Measurements from ENCODE around the gene HCLS1. TPM values are rescaled to one million over a fixed set of nuclear protein-coding genes. Genes with fewer than 3 reads are reported as not detected.
"Not testable (repeated sequence)": the region's sequence is repeated elsewhere in the genome, so short reads cannot be mapped to it uniquely, and the experiment has no call there.

The HCLS1 gene
- polyA plus RNA-seq, 1 donor (not counting 4 experiments of a cell fraction or from before 2014, with no cell fraction given) = 0.10 TPM

DNA sequence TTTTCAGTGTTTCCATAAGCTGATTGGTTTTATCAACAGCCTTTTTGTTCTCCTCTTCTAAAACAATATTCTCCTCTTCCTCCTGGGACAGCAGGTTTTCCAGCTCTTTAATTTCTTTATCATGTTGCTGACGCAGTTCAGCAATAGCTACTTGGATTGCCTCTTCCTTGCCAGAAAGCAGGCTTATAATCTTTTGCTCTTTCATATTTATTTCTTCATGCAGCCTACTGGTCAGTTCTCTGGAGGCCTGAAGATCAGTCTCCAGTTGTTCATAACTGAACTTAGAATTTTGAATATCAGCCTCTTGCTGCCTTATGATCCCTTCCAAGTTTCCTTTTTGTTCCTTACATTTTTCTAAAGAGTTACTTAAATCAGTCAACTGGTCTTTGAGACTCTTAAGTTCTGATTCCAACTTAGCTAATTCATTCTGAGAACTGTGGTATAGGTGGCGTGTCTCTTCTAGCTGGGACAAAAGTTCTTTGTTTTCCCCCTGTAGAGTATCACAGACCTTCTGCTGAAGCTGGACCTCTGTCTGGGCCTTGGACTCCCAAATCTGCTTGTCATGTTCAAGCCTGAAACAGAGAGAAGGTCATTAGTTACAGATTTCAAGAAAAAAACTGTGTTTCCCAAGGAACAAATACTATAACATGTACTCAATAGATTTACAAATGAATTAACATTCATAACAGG is 31.5 kb upstream of the HCLS1 start:
- TF ChIP-seq EZH2 (IDR thresholded peaks at IDR 0.05; ENCODE audit: low read length) = no peak
- TF ChIP-seq, protein P1, sequence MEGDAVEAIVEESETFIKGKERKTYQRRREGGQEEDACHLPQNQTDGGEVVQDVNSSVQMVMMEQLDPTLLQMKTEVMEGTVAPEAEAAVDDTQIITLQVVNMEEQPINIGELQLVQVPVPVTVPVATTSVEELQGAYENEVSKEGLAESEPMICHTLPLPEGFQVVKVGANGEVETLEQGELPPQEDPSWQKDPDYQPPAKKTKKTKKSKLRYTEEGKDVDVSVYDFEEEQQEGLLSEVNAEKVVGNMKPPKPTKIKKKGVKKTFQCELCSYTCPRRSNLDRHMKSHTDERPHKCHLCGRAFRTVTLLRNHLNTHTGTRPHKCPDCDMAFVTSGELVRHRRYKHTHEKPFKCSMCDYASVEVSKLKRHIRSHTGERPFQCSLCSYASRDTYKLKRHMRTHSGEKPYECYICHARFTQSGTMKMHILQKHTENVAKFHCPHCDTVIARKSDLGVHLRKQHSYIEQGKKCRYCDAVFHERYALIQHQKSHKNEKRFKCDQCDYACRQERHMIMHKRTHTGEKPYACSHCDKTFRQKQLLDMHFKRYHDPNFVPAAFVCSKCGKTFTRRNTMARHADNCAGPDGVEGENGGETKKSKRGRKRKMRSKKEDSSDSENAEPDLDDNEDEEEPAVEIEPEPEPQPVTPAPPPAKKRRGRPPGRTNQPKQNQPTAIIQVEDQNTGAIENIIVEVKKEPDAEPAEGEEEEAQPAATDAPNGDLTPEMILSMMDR (optimal IDR thresholded peaks at IDR 0.05 in 1 of 3, IDR thresholded peaks at IDR 0.05 in 1 of 3, conservative IDR thresholded peaks at IDR 0.05 in 1 of 3; ENCODE audit: extremely low read depth in 1 of 3, insufficient read depth in 2 of 3, low read length in 3 of 3) = no peak
- H3K36me3 ChIP-seq (ENCODE audit: control insufficient read depth in 2 of 2, extremely low read depth in 1 of 2, insufficient read depth in 2 of 2, low read length in 2 of 2) = peaks cover 8 to 27% of the 10 kb centered on the region in 2 experiments
- FAIRE-seq (no peak), DNase-seq (ENCODE audit: low read depth, low spot score) (no peak)
- H3K27ac ChIP-seq (ENCODE audit: control insufficient read depth, insufficient read depth, low read length) = no peak overlapping the region
- H3K9me1 ChIP-seq (ENCODE audit: control insufficient read depth, extremely low read depth, insufficient read depth, low read length) = no peaks in the 10 kb centered on the region
- H3K9me3 ChIP-seq (ENCODE audit: control insufficient read depth, low read depth, low read length) = no peaks in the 10 kb centered on the region
- no peaks in the 10 kb centered on the region for H3K79me2 ChIP-seq (ENCODE audit: control insufficient read depth, insufficient read depth, low read length)
- no peak overlapping the region for H3K9ac ChIP-seq (ENCODE audit: control insufficient read depth, extremely low read depth, insufficient read depth, low read length)
- dilution Hi-C loops (cut with MboI; ENCODE audit: extremely low pct_ligation_motif_present, low sequenced_read_pairs) = no loop called here
- no peak overlapping the region for H3K4me2 ChIP-seq (ENCODE audit: control insufficient read depth, extremely low read depth, insufficient read depth, low read depth, low read length)
- no peak overlapping the region for H2AFZ ChIP-seq (ENCODE audit: control insufficient read depth, low read length)
- H3K27me3 ChIP-seq (ENCODE audit: control insufficient read depth, extremely low read depth, insufficient read depth, low read length) = no peaks in the 10 kb centered on the region
- H4K20me1 ChIP-seq (ENCODE audit: control insufficient read depth, extremely low read depth, insufficient read depth, low read length) = no peaks in the 10 kb centered on the region
- no peaks in the 10 kb centered on the region for H3K4me1 ChIP-seq (ENCODE audit: control insufficient read depth, extremely low read depth, insufficient read depth, low read length)
- no peak overlapping the region for H3K4me3 ChIP-seq (ENCODE audit: control insufficient read depth in 2 of 3, extremely low read depth in 1 of 3, insufficient read depth in 2 of 3, low read depth in 1 of 3, low read length in 3 of 3)

DNA sequence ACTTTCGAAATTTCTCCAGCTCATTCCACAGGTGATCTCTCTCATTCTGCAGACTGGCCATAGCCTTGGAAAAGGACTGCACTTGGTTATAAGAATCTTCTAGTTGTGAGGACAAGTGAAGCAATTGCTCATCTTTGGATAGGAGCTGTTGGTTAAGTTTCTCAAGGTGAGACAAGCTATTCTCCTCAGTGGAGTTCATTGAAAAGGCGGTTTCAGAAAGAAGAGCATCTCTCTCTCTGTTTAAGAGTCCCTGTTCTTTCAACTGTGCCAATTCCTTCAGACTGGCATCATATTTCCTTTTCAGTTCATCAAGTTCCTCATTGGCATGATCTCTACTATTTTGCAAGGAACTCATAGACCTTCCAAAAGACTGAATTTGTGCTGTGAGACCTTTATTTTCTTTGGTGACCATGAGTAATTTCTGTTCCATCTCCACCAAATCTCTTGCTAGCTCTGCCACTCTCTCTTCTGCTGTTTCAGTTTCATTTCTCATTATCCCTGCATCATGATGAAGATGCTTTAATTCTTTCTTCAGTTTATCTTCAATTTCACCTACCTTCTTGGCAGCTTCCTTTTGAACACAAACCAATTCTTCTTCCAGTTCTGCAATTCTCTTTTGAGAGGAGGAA is 30.2 kb upstream of the HCLS1 start:
- TF ChIP-seq EZH2 (IDR thresholded peaks at IDR 0.05; ENCODE audit: low read length) = no peak
- TF ChIP-seq, protein P1 (optimal IDR thresholded peaks at IDR 0.05 in 1 of 3, IDR thresholded peaks at IDR 0.05 in 1 of 3, conservative IDR thresholded peaks at IDR 0.05 in 1 of 3; ENCODE audit: extremely low read depth in 1 of 3, insufficient read depth in 2 of 3, low read length in 3 of 3) = no peak
- H3K9ac ChIP-seq (ENCODE audit: control insufficient read depth, extremely low read depth, insufficient read depth, low read length) = no peak overlapping the region
- DNase-seq (ENCODE audit: low read depth, low spot score) (no peak), FAIRE-seq (no peak)
- H3K4me1 ChIP-seq (ENCODE audit: control insufficient read depth, extremely low read depth, insufficient read depth, low read length) = no peaks in the 10 kb centered on the region
- dilution Hi-C loops (cut with MboI; ENCODE audit: extremely low pct_ligation_motif_present, low sequenced_read_pairs) = no loop called here
- no peaks in the 10 kb centered on the region for H3K9me1 ChIP-seq (ENCODE audit: control insufficient read depth, extremely low read depth, insufficient read depth, low read length)
- H2AFZ ChIP-seq (ENCODE audit: control insufficient read depth, low read length) = no peak overlapping the region
- H3K27me3 ChIP-seq (ENCODE audit: control insufficient read depth, extremely low read depth, insufficient read depth, low read length) = no peaks in the 10 kb centered on the region
- H3K4me3 ChIP-seq (ENCODE audit: control insufficient read depth in 2 of 3, extremely low read depth in 1 of 3, insufficient read depth in 2 of 3, low read depth in 1 of 3, low read length in 3 of 3) = no peak overlapping the region
- no peak overlapping the region for H3K27ac ChIP-seq (ENCODE audit: control insufficient read depth, insufficient read depth, low read length)
- H3K79me2 ChIP-seq (ENCODE audit: control insufficient read depth, insufficient read depth, low read length) = no peaks in the 10 kb centered on the region
- H3K4me2 ChIP-seq (ENCODE audit: control insufficient read depth, extremely low read depth, insufficient read depth, low read depth, low read length) = no peak overlapping the region
- no peaks in the 10 kb centered on the region for H4K20me1 ChIP-seq (ENCODE audit: control insufficient read depth, extremely low read depth, insufficient read depth, low read length)
- H3K36me3 ChIP-seq (ENCODE audit: control insufficient read depth in 2 of 2, extremely low read depth in 1 of 2, insufficient read depth in 2 of 2, low read length in 2 of 2) = peaks cover 8 to 20% of the 10 kb centered on the region in 2 experiments
- H3K9me3 ChIP-seq (ENCODE audit: control insufficient read depth, low read depth, low read length) = no peaks in the 10 kb centered on the region

DNA sequence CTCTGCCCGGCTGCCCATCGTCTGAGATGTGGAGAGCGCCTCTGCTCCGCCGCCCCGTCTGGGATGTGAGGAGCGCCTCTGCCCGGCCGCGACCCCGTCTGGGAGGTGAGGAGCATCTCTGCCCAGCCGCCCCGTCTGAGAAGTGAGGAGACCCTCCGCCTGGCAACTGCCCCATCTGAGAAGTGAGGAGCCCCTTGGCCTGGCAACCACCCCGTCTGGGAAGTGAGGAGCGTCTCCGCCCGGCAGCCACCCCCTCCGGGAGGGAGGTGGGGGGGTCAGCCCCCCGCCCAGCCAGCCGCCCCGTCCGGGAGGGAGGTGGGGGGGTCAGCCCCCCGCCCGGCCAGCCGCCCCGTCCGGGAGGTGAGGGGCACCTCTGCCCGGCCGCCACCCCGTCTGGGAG is 28.0 kb upstream of the HCLS1 start:
- H3K27me3 ChIP-seq (ENCODE audit: control insufficient read depth, extremely low read depth, insufficient read depth, low read length); H3K4me1 ChIP-seq (ENCODE audit: control insufficient read depth, extremely low read depth, insufficient read depth, low read length); FAIRE-seq; H3K4me3 ChIP-seq (ENCODE audit: control insufficient read depth in 2 of 3, extremely low read depth in 1 of 3, insufficient read depth in 2 of 3, low read depth in 1 of 3, low read length in 3 of 3); H2AFZ ChIP-seq (ENCODE audit: control insufficient read depth, low read length); H3K9ac ChIP-seq (ENCODE audit: control insufficient read depth, extremely low read depth, insufficient read depth, low read length); H3K9me1 ChIP-seq (ENCODE audit: control insufficient read depth, extremely low read depth, insufficient read depth, low read length); H3K9me3 ChIP-seq (ENCODE audit: control insufficient read depth, low read depth, low read length); H3K4me2 ChIP-seq (ENCODE audit: control insufficient read depth, extremely low read depth, insufficient read depth, low read depth, low read length); DNase-seq (ENCODE audit: low read depth, low spot score); H3K27ac ChIP-seq (ENCODE audit: control insufficient read depth, insufficient read depth, low read length); H4K20me1 ChIP-seq (ENCODE audit: control insufficient read depth, extremely low read depth, insufficient read depth, low read length); H3K79me2 ChIP-seq (ENCODE audit: control insufficient read depth, insufficient read depth, low read length); dilution Hi-C loops (cut with MboI; ENCODE audit: extremely low pct_ligation_motif_present, low sequenced_read_pairs): not testable (repeated sequence)
- H3K36me3 ChIP-seq (ENCODE audit: control insufficient read depth in 2 of 2, extremely low read depth in 1 of 2, insufficient read depth in 2 of 2, low read length in 2 of 2) = peaks cover 0 to 14% of the 10 kb centered on the region in 2 experiments

Measured in keratinocyte (primary cell).